NT2/D1 (cell line): ENCODE results near the gene MRPL14.

Experiments
- DNase-seq: peaks from one replicate; pipeline ENCODE4 v3.0.0-alpha.2; 2011; ENCODE audit warnings: low read depth, low spot score
- H3K27me3 ChIP-seq: 2 replicates; pipeline ENCODE4 v1.6.0; 2011; ENCODE audit warnings: mild to moderate bottlenecking; ENCODE audit not compliant: insufficient read length, insufficient read depth
- H3K36me3 ChIP-seq: 2 replicates; pipeline ENCODE4 v1.6.1; 2011; ENCODE audit warnings: mild to moderate bottlenecking, low read length, mixed read lengths; ENCODE audit not compliant: insufficient read depth, insufficient read length
- H3K4me1 ChIP-seq: 2 replicates; pipeline ENCODE4 v1.5.1; 2011; ENCODE audit not compliant: insufficient read depth, insufficient read length
- H3K4me3 ChIP-seq: 2 replicates; pipeline ENCODE4 v1.5.1; 2011; ENCODE audit warnings: low read depth; ENCODE audit not compliant: insufficient read length
- H3K9ac ChIP-seq: 2 replicates; pipeline ENCODE4 v1.6.0; 2011; ENCODE audit warnings: low read depth; ENCODE audit not compliant: insufficient read length
- H3K9me3 ChIP-seq: 2 replicates; pipeline ENCODE4 v1.5.1; 2011; ENCODE audit warnings: mild to moderate bottlenecking, low read length; ENCODE audit not compliant: insufficient read depth
- SUZ12 ChIP-seq: IDR thresholded peaks from 2 replicates; pipeline ENCODE4 v1.6.1; 2011; ENCODE audit not compliant: insufficient read length, insufficient read depth; ENCODE audit errors: extremely low read depth
- YY1 ChIP-seq: IDR thresholded peaks from 2 replicates; pipeline ENCODE4 v1.6.1; 2011; ENCODE audit not compliant: insufficient read length, insufficient read depth
- ZNF274 ChIP-seq: IDR thresholded peaks from 2 replicates; pipeline ENCODE4 v1.6.1; 2011; ENCODE audit warnings: mild to moderate bottlenecking, low read depth, low read length

MRPL14 gene

DNA sequence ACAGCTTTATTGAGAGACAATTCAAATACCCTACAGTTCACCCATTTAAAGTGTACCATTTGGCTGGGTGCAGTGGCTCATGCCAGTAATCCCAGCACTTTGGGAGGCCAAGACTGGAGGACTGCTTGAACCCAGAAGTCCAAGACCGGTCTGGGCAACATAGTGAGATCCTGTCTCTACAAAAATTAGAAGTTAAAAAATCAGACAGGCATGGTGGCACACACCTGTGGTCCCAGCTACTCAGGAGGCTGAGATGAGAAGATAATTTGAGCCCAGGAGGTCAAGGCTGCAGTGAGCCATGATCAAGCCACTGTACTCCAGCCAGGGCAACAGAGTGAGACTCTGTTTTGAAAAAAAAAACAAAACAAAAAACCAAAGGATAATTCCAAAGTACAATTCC, 40.3 kb upstream of the MRPL14 start:
- Histone ChIP-seq H3K4me3 (no peak overlapping the region), H3K9ac (no peak overlapping the region), H3K4me1 (peaks cover 17% of the 10 kb centered on the region), H3K9me3 (no peaks in the 10 kb centered on the region), H3K27me3 (no peaks in the 10 kb centered on the region), H3K36me3 (no peaks in the 10 kb centered on the region)
- TF ChIP-seq SUZ12 = no peak
- TF ChIP-seq YY1 = no peak
- no peak for TF ChIP-seq ZNF274
- DNase-seq = no peak

GRCh38 chr6:44166591-44167184, 39.4 kb upstream of the MRPL14 start:
- Histone ChIP-seq H3K4me1 (peaks cover 17% of the 10 kb centered on the region), H3K27me3 (no peaks in the 10 kb centered on the region), H3K9ac (peak overlapping the region; percentile 51), H3K36me3 (no peaks in the 10 kb centered on the region), H3K4me3 (no peak overlapping the region), H3K9me3 (no peaks in the 10 kb centered on the region)
- TF ChIP-seq ZNF274 (no peak), YY1 (no peak), SUZ12 (no peak)
- peak; percentile 76 for DNase-seq

- H3K4me1 ChIP-seq = peaks cover 17% of the 10 kb centered on the region
- H3K36me3 ChIP-seq = no peaks in the 10 kb centered on the region
- H3K4me3 ChIP-seq = no peak overlapping the region
- DNase-seq = no peak
- TF ChIP-seq SUZ12 (no peak), YY1 (no peak), ZNF274 (no peak)
- H3K9ac ChIP-seq = peak overlapping the region; percentile 51
- no peaks in the 10 kb centered on the region for H3K9me3 ChIP-seq
- H3K27me3 ChIP-seq = no peaks in the 10 kb centered on the region
These were observed 38.9 kb upstream of the MRPL14 start for GRCh38 chr6:44166116-44166515.

- TF ChIP-seq SUZ12 (no peak), ZNF274 (no peak), YY1 (no peak)
- DNase-seq = no peak
- H3K36me3 ChIP-seq = no peaks in the 10 kb centered on the region
- no peaks in the 10 kb centered on the region for H3K27me3 ChIP-seq
- H3K9ac ChIP-seq = no peak overlapping the region
- H3K4me1 ChIP-seq = peaks cover 20% of the 10 kb centered on the region
- H3K9me3 ChIP-seq = no peaks in the 10 kb centered on the region
- H3K4me3 ChIP-seq = no peak overlapping the region
These were observed 35.8 kb upstream of the MRPL14 start for GRCh38 chr6:44162876-44163625.

DNA sequence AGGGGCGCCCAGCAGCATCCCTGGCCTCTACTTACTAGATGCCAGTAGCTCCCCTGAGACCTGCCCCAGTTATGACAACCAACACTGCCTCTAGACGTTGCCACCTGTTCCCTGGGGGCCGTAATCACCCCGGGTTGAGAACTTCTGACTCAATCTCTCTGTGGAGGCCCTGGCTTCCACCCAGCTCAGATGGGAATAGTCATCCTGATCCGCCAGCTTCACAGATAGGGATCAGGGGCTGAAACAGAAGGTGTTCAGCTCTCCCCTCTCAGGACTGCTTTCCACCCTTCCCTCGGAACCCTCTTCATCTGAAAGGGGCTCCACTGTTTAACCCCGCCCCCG, 34.7 kb upstream of the MRPL14 start:
- TF ChIP-seq YY1 = no peak
- no peak for TF ChIP-seq SUZ12
- no peak for TF ChIP-seq ZNF274
- H3K4me1 ChIP-seq = peaks cover 22% of the 10 kb centered on the region
- DNase-seq = no peak
- no peak overlapping the region for H3K4me3 ChIP-seq
- no peak overlapping the region for H3K9ac ChIP-seq
- no peaks in the 10 kb centered on the region for H3K36me3 ChIP-seq
- H3K9me3 ChIP-seq = no peaks in the 10 kb centered on the region
- no peaks in the 10 kb centered on the region for H3K27me3 ChIP-seq

- no peak for TF ChIP-seq ZNF274
- TF ChIP-seq YY1 = no peak
- no peak for TF ChIP-seq SUZ12
- no peaks in the 10 kb centered on the region for H3K27me3 ChIP-seq
- no peak within 1 kb of the TSS for H3K4me3 ChIP-seq
- no peak for DNase-seq
- H3K9me3 ChIP-seq = no peaks in the 10 kb centered on the region
- H3K9ac ChIP-seq = no peak within 1 kb of the TSS
- peaks cover 3% of the 10 kb centered on the region for H3K36me3 ChIP-seq
- peaks cover 23% of the 10 kb centered on the region for H3K4me1 ChIP-seq
These were observed 31.5 kb upstream of the MRPL14 start, which contains the start of gene CAPN11 for GRCh38 chr6:44158770-44159228. Gene CAPN11 (plus strand): TSS chr6:44158820. CDS start chr6:44158849, 29 bp downstream.

DNA sequence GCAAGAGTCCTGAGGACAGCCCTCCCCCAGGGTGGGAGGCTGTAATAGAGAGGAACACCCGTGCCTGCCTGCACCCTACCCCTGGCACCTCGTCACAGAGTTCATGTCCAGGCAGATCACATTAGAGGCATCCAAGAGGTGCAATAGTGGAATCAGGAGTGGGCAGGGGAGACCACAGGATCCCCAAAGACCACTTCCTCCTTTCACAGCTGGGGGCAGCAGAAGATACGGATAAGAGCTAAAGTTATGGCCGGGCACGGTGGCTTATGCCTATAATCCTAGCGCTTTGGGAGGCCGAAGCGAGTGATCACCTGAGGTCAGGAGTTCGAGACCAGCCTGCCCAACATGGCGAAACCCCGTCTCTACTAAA, 29.9 kb upstream of the MRPL14 start:
- no peak overlapping the region for H3K4me3 ChIP-seq
- H3K27me3 ChIP-seq = no peaks in the 10 kb centered on the region
- peaks cover 3% of the 10 kb centered on the region for H3K36me3 ChIP-seq
- no peaks in the 10 kb centered on the region for H3K9me3 ChIP-seq
- no peak overlapping the region for H3K9ac ChIP-seq
- TF ChIP-seq SUZ12 (no peak), ZNF274 (no peak), YY1 (no peak)
- peaks cover 16% of the 10 kb centered on the region for H3K4me1 ChIP-seq
- no peak for DNase-seq
